Thoracic aorta (tissue), 2 donors: ENCODE data around the gene C15orf39. TPM values are rescaled to one million over a fixed set of nuclear protein-coding genes. Genes with fewer than 3 reads are reported as not detected.

Experiments used
- ATAC-seq: fragments of 150-250 bp; one replicate; pipeline ENCODE4 v1.8.0; 2017; ENCODE audit warnings: low read depth; ENCODE audit not compliant: insufficient number of reproducible peaks, low FRiP score
- DNase-seq: peaks from one replicate; pipeline ENCODE4 v3.0.0-alpha.2; 2020; ENCODE audit warnings: low spot score
- H3K27ac ChIP-seq, 2 donors: fragments of 200-600 bp; sonication (generic); 1 replicate in 1 of 2; 2 replicates in 1 of 2; pipeline ENCODE4 v1.5.1; 2016; ENCODE audit warnings: mild to moderate bottlenecking in 2 of 2, moderate library complexity in 2 of 2
- H3K27me3 ChIP-seq: fragments of 200-600 bp; sonication (generic); replicated peaks from 2 replicates; pipeline ENCODE4 v1.6.0; 2016; ENCODE audit warnings: mild to moderate bottlenecking; ENCODE audit not compliant: insufficient read depth
- H3K36me3 ChIP-seq: fragments of 200-600 bp; sonication (generic); one replicate; pipeline ENCODE4 v1.5.1; 2016
- H3K4me1 ChIP-seq, 2 donors: fragments of 200-600 bp; sonication (generic); 1 replicate in 1 of 2; 2 replicates in 1 of 2; pipeline versions ENCODE4 v1.5.1 to v1.6.0; 2016; ENCODE audit warnings: low read depth in 2 of 2, mild to moderate bottlenecking in 1 of 2; ENCODE audit not compliant: control insufficient read depth in 1 of 2
- H3K4me3 ChIP-seq: fragments of 200-600 bp; sonication (generic); 2 replicates; pipeline ENCODE4 v1.5.1; 2016; ENCODE audit warnings: mild to moderate bottlenecking
- H3K9me3 ChIP-seq: fragments of 200-600 bp; sonication (generic); 2 replicates; pipeline ENCODE4 v1.5.1; 2016
- CTCF ChIP-seq: fragments of 200-600 bp; sonication (generic); IDR thresholded peaks from one replicate; pipeline ENCODE4 v1.5.1; 2019; ENCODE audit warnings: antibody characterized with exemption
- total RNA-seq, 2 donors: library from RNA; depleted of rRNA; stranded (reverse); fragments of >200 nt; gene quantifications; one replicate each; pipeline versions ENCODE4 v1.1.0 to v1.2.3, GENCODE V29; 2016

C15orf39 gene
- total RNA-seq, 2 donors from 2014 or later: 22.7 to 45.2 TPM

GRCh38 chr15:75170203-75170602 lies 31.5 kb upstream of the C15orf39 start:
- H3K9me3 ChIP-seq: no peaks in the 10 kb centered on the region
- ATAC-seq: no peak
- no peaks in the 10 kb centered on the region for H3K36me3 ChIP-seq
- H3K27me3 ChIP-seq: no peaks in the 10 kb centered on the region
- H3K4me1 ChIP-seq: peaks cover under 1 to 2% of the 10 kb centered on the region in 2 donors
- no peak for TF ChIP-seq CTCF
- H3K27ac ChIP-seq: no peak overlapping the region
- DNase-seq: no peak
- H3K4me3 ChIP-seq: no peak overlapping the region

- ATAC-seq (no peak), DNase-seq (no peak)
- Histone ChIP-seq H3K27ac (no peak overlapping the region), H3K9me3 (no peaks in the 10 kb centered on the region), H3K27me3 (no peaks in the 10 kb centered on the region), H3K4me3 (no peak overlapping the region), H3K4me1 (peaks cover 3 to 8% of the 10 kb centered on the region in 2 donors), H3K36me3 (no peaks in the 10 kb centered on the region)
- no peak for TF ChIP-seq CTCF
Measured at GRCh38 chr15:75170711-75171341, 30.9 kb upstream of the C15orf39 start.

- DNase-seq (no peak), ATAC-seq (no peak)
- no peak for TF ChIP-seq CTCF
- Histone ChIP-seq H3K36me3 (no peaks in the 10 kb centered on the region), H3K27me3 (no peaks in the 10 kb centered on the region), H3K9me3 (no peaks in the 10 kb centered on the region), H3K4me3 (no peak overlapping the region), H3K27ac (no peak overlapping the region), H3K4me1 (peaks cover 8 to 14% of the 10 kb centered on the region in 2 donors)
Measured at GRCh38 chr15:75171408-75171807, 30.3 kb upstream of the C15orf39 start.

GRCh38 chr15:75172284-75172820 lies 29.3 kb upstream of the C15orf39 start:
- DNase-seq (no peak), ATAC-seq (no peak)
- Histone ChIP-seq H3K36me3 (no peaks in the 10 kb centered on the region), H3K4me1 (peaks cover 10 to 23% of the 10 kb centered on the region in 2 donors), H3K4me3 (no peak overlapping the region), H3K27me3 (no peaks in the 10 kb centered on the region), H3K27ac (no peak overlapping the region), H3K9me3 (no peaks in the 10 kb centered on the region)
- no peak for TF ChIP-seq CTCF

- no peak for DNase-seq
Measured at GRCh38 chr15:75174102-75174501, 27.6 kb upstream of the C15orf39 start.

More at GRCh38 chr15:75174102-75174501, 27.6 kb upstream of the C15orf39 start:
- peaks cover 23 to 40% of the 10 kb centered on the region in 2 donors for H3K4me1 ChIP-seq
- H3K27ac ChIP-seq: no peak overlapping the region
- H3K27me3 ChIP-seq: no peaks in the 10 kb centered on the region
- H3K9me3 ChIP-seq: no peaks in the 10 kb centered on the region
- ATAC-seq: no peak
- no peak overlapping the region for H3K4me3 ChIP-seq
- TF ChIP-seq CTCF: no peak
- no peaks in the 10 kb centered on the region for H3K36me3 ChIP-seq
